Measurements from ENCODE around the gene NAV3.

- TF ChIP-seq POLR2AphosphoS5 (IDR thresholded peaks at IDR 0.05; ENCODE audit: low read depth, low read length) (no peak), CTCF (IDR thresholded peaks at IDR 0.05) (no peak)
These were observed 164.9 kb downstream of the NAV3 start for GRCh38 chr12:77995436-77996167.
